GM23338 (cell line): ENCODE data around the gene GNAO1.

Source experiments
- CREB1 ChIP-seq: fragments of 250-450 bp; sonication (Bioruptor Pico); IDR thresholded peaks from 2 replicates; pipeline ENCODE4 v1.5.0; 2020; ENCODE audit warnings: low read depth, mild to moderate bottlenecking, moderate library complexity
- CTCF ChIP-seq, 2 experiments: fragments of 200-600 bp in 1 of 2; sonication (generic) in 1 of 2; conservative IDR thresholded peaks; 2 replicates each; pipeline versions ENCODE4 v1.5.1 to v1.6.1; 2016 to 2017; ENCODE audit warnings: antibody characterized with exemption in 2 of 2, low read depth in 2 of 2, mild to moderate bottlenecking in 2 of 2, moderate library complexity in 1 of 2
- EZH2 ChIP-seq: fragments of 200-600 bp; sonication (generic); IDR thresholded peaks from one replicate; pipeline ENCODE4 v1.8.0; 2017; ENCODE audit warnings: antibody characterized with exemption, mild to moderate bottlenecking, low read depth; ENCODE audit not compliant: unreplicated experiment
- POLR2AphosphoS5 ChIP-seq: IDR thresholded peaks from 2 replicates; pipeline ENCODE4 v1.6.1; 2016; ENCODE audit warnings: antibody characterized with exemption, low read depth
- REST ChIP-seq: IDR thresholded peaks from one replicate; pipeline ENCODE4 v1.6.1; 2018; ENCODE audit warnings: antibody characterized with exemption; ENCODE audit not compliant: unreplicated experiment
- STAT1 ChIP-seq: IDR thresholded peaks from one replicate; pipeline ENCODE4 v1.6.1; 2016; ENCODE audit warnings: antibody characterized with exemption; ENCODE audit not compliant: unreplicated experiment

GRCh38 chr16:56328276-56329022 lies 137.2 kb downstream of the GNAO1 start:
- TF ChIP-seq REST: no peak
- TF ChIP-seq CTCF (conservative IDR thresholded peaks at IDR 0.05; ENCODE audit: low read depth in 2 of 2): no peak
- no peak for TF ChIP-seq STAT1
- TF ChIP-seq EZH2: no peak
- TF ChIP-seq CREB1 (CRISPR knock-in tag): no peak
- no peak for TF ChIP-seq POLR2AphosphoS5
